H1 (cell line): ENCODE measurements around the gene SNRPD3. TPM values are rescaled to one million over a fixed set of nuclear protein-coding genes. Genes with fewer than 3 reads are reported as not detected.

Experiments
- BACH1 ChIP-seq: IDR thresholded peaks from 2 replicates; pipeline ENCODE4 v1.6.1; 2012; ENCODE audit warnings: low read length, improper control_type of control experiment
- BRCA1 ChIP-seq: IDR thresholded peaks from 2 replicates; pipeline ENCODE4 v1.6.1; 2012; ENCODE audit warnings: low read depth, low read length, improper control_type of control experiment
- CHD1 ChIP-seq: IDR thresholded peaks from 2 replicates; pipeline ENCODE4 v1.6.1; 2012; ENCODE audit warnings: low read depth, low read length, improper control_type of control experiment
- CHD2 ChIP-seq: IDR thresholded peaks from 2 replicates; pipeline ENCODE4 v1.6.1; 2012; ENCODE audit warnings: low read length, improper control_type of control experiment
- CTBP2 ChIP-seq: IDR thresholded peaks from 2 replicates; pipeline ENCODE4 v1.7.0; 2011; ENCODE audit warnings: borderline replicate concordance, mild to moderate bottlenecking, moderate library complexity, mixed read lengths, low read length; ENCODE audit not compliant: insufficient read depth, insufficient read length
- EGR1 ChIP-seq: IDR thresholded peaks from 2 replicates; pipeline ENCODE4 v1.6.1; 2011; ENCODE audit warnings: low read depth, low read length, borderline replicate concordance
- JUN ChIP-seq: IDR thresholded peaks from 2 replicates; pipeline ENCODE4 v1.6.1; 2011; ENCODE audit warnings: low read depth, mild to moderate bottlenecking, improper control_type of control experiment, low read length
- KDM1A ChIP-seq: fragments of 200-600, 300-600 bp; sonication (generic); IDR thresholded peaks from 2 replicates; pipeline ENCODE4 v1.7.1; 2016; ENCODE audit warnings: mild to moderate bottlenecking, low read length, borderline replicate concordance
- KDM4A ChIP-seq: IDR thresholded peaks from one replicate; pipeline ENCODE4 v1.7.1; 2012; ENCODE audit warnings: low read depth, mild to moderate bottlenecking, moderate library complexity, low read length, inconsistent platforms; ENCODE audit not compliant: severe bottlenecking
- POLR2A ChIP-seq, 2 experiments: IDR thresholded peaks; 1 replicate in 1 of 2; 2 replicates in 1 of 2; pipeline ENCODE4 v1.6.1; 2011; ENCODE audit warnings: low read depth in 2 of 2, low read length in 2 of 2, mild to moderate bottlenecking in 2 of 2; ENCODE audit errors: control extremely low read depth in 1 of 2
- RAD21 ChIP-seq, 2 experiments: IDR thresholded peaks in 1 of 2; conservative IDR thresholded peaks in 1 of 2; 2 replicates each; pipeline ENCODE4 v1.6.1; 2011; ENCODE audit warnings: low read depth in 2 of 2, low read length in 2 of 2, improper control_type of control experiment in 1 of 2, inconsistent platforms in 1 of 2, mild to moderate bottlenecking in 1 of 2, moderate library complexity in 1 of 2
- SAP30 ChIP-seq: fragments of 300-600 bp; sonication (generic); IDR thresholded peaks from 2 replicates; pipeline ENCODE4 v1.7.1; 2012; ENCODE audit warnings: low read length, moderate library complexity, mild to moderate bottlenecking, inconsistent platforms; ENCODE audit not compliant: insufficient read depth, insufficient replicate concordance
- SIX5 ChIP-seq: IDR thresholded peaks from 2 replicates; pipeline ENCODE4 v1.6.1; 2011; ENCODE audit warnings: mild to moderate bottlenecking, low read depth, low read length
- SP1 ChIP-seq: IDR thresholded peaks from 2 replicates; pipeline ENCODE4 v1.6.1; 2011; ENCODE audit warnings: low read depth, low read length
- TAF7 ChIP-seq: optimal IDR thresholded peaks from 2 replicates; pipeline ENCODE3; 2011; ENCODE audit warnings: low read depth, mild to moderate bottlenecking, inconsistent platforms, low read length, moderate library complexity, borderline replicate concordance
- TBP ChIP-seq: IDR thresholded peaks from 2 replicates; pipeline ENCODE4 v1.6.1; 2011; ENCODE audit warnings: low read depth, low read length, improper control_type of control experiment
- TEAD4 ChIP-seq: IDR thresholded peaks from 2 replicates; pipeline ENCODE4 v1.6.1; 2012; ENCODE audit warnings: low read depth, low read length, inconsistent platforms, mixed read lengths
- polyA plus RNA-seq, 7 experiments: library from polyadenylated mRNA; depleted of rRNA in 3 of 7; stranded (reverse) in 5 of 7; unstranded in 2 of 7; fragments of >200 nt in 5 of 7; fragments of 200-250 nt in 2 of 7; gene quantifications; 1 replicate in 5 of 7; 2 replicates in 1 of 7; 4 replicates in 1 of 7; pipeline versions ENCODE4 v1.2.1 to v1.2.3, GENCODE V29; 2011 to 2013; ENCODE audit warnings: missing spikeins in 2 of 7, mixed read lengths in 2 of 7
- total RNA-seq: library from RNA; stranded (reverse); fragmentation: NEBNext Ultra II Directional; extraction: Animal tissue kit (Norgen Biotek cat#: 25700); gene quantifications from 2 replicates; pipeline ENCODE4 v1.2.1, GENCODE V29; 2021
- TF ChIP-seq, protein P1 (sequence below): IDR thresholded peaks from 2 replicates; pipeline ENCODE4 v1.6.1; 2012; ENCODE audit warnings: inconsistent platforms

The SNRPD3 gene
- total and polyA plus RNA-seq, 2 of the 8 experiments (the other 6 are each of a cell fraction or from before 2014, with no cell fraction given), result 200 to 455 TPM

DNA sequence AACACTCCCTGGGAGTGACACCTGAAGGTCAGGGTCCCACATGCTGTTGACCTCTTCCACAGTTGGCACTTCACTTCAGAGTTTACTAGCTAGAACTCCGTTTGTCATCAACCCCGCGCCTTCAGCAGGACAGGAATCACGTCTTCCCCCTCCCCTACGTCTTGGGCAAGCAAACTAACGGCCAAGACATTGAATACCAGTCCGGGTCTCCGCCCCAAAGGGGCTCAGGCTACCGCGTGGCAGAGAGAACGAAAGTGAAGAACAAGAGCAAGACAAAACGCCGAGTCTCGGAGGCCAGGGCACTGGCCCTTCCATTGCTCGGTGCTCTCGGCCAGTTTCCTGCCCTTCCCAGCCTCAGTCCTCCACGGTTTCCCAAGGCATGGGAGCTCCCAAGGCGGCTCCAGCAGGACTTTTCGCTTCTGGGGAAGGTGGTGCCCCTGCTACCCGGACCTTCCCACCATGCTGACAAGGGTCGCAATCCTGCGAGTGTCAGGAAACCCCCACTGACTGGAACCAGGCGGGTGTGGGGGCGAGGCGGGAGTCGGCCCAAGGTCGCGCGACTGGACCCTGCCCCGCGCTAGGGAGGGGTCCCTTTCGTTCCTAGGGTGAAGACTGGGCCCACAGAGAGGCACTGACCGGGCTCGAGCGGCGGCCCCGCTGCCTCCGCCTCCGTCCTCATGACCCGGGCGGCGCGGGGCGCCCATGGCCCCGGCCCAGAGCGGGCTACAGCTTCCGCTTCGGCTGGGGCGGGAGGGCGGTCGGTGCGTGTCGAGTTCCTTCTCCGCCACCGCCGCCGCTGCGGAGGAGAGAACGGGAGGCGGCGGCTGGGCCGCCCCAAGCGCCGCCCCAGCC lies 1.3 kb upstream of the SNRPD3 start, which contains the start of gene GUCD1 (continued):
- TF ChIP-seq CTBP2 (no peak), TBP (no peak), SIX5 (no peak), JUN (no peak), CHD1 (no peak), KDM1A (no peak), BRCA1 (no peak), TEAD4 (no peak), CHD2 (no peak), SAP30 (no peak), BACH1 (no peak), TAF7 (peak; percentile 28), POLR2A (IDR thresholded peaks at IDR 0.05; ENCODE audit: control extremely low read depth in 1 of 2, low read depth in 2 of 2, low read length in 2 of 2) (peak in 1 of 2 experiments; percentile 66; a peak in 1 of 3 replicates), EGR1 (no peak), SP1 (no peak), KDM4A (no peak), RAD21 (IDR thresholded peaks at IDR 0.05 in 1 of 2, conservative IDR thresholded peaks at IDR 0.05 in 1 of 2; ENCODE audit: low read depth in 2 of 2, low read length in 2 of 2) (no peak)
- TF ChIP-seq, protein P1, sequence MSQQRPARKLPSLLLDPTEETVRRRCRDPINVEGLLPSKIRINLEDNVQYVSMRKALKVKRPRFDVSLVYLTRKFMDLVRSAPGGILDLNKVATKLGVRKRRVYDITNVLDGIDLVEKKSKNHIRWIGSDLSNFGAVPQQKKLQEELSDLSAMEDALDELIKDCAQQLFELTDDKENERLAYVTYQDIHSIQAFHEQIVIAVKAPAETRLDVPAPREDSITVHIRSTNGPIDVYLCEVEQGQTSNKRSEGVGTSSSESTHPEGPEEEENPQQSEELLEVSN, result no peak
